Dedifferentiated amniotic fluid mesenchymal stem cell (primary cell): Measurements from ENCODE around the gene MOGAT2.

Experiments
- DNase-seq: peaks from one replicate; pipeline ENCODE4 v3.0.0-alpha.2; 2016; ENCODE audit errors: extremely low spot score

Gene MOGAT2

DNA sequence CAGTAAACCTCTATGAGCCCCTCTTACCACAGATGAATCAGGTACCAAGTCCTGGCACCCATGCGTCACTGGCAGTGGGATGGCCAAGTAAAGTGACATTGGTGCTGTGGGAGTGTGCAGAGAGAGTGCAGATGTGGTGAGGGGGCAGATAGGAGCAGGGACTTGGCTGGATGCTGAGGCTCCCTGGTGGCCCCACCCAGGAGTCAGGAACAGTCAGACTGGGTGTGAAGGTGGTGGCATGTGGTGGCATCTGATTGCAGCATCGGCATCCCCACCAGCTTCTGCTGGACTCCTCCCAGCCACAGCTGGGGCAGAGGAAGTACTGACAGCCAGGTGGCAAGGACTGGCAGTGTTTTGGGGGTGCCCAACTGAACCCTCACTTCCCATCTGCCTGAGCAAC is 62.3 kb downstream of the MOGAT2 start:
- DNase-seq: no peak

- no peak for DNase-seq
Measured at GRCh38 chr11:75780888-75781287, 63.2 kb downstream of the MOGAT2 start.

DNA sequence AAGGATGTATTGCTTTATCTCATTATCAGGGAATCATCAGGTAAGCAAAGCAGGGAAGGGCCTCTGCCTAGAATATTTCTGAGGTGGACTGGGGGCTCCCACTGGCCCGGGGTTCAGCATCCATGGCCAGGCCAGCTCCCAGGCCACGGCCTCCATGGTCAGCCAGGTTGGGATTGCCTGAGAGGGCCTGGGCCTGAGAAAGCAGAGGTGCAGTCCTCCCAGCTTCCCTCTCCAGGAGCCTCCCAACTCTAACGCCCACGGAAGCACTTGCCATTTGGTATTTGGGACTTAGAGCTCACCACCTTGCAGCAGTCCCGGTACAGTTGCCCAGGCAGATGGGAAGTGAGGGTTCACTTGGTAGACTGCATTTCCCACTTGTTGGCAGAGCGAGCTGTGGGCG is 63.7 kb downstream of the MOGAT2 start:
- no peak for DNase-seq

- no peak for DNase-seq
Measured at GRCh38 chr11:75781831-75782230, 64.2 kb downstream of the MOGAT2 start.
